WTC11 (cell line): Measurements from ENCODE around the gene CSE1L. TPM values are rescaled to one million over a fixed set of nuclear protein-coding genes. Genes with fewer than 3 reads are reported as not detected.

ENCODE experiments used
- ATAC-seq: fragments of 200-7000 bp; cut with Tn5 transposase; 2 replicates; pipeline ENCODE4 v1.10.0; 2021; ENCODE audit warnings: mild to moderate bottlenecking, moderate library complexity
- CTCF ChIA-PET: fragments of 300-600 bp; sonication (Branson Sonifier 250); formaldehyde crosslinking; loops from one replicate; lab custom pipeline; 2021; ENCODE audit warnings: antibody characterized with exemption; lab: Charles Lee
- POLR2A ChIA-PET: fragments of 350-600 bp; sonication (Branson Sonifier 250); formaldehyde crosslinking; loops from one replicate; lab custom pipeline; 2021; ENCODE audit warnings: antibody characterized with exemption; lab: Charles Lee
- DNase-seq: peaks from one replicate; pipeline ENCODE4 v3.0.0; 2021; ENCODE audit warnings: low spot score
- H3K27ac Mint-ChIP-seq: 2 replicates; pipeline ENCODE4 v1.8.0; 2021; ENCODE audit warnings: mixed read lengths
- H3K27me3 Mint-ChIP-seq: 2 replicates; pipeline ENCODE4 v1.8.0; 2021; ENCODE audit warnings: low read depth, mild to moderate bottlenecking, moderate library complexity, mixed read lengths
- H3K36me3 Mint-ChIP-seq: 2 replicates; pipeline ENCODE4 v1.8.0; 2021; ENCODE audit warnings: mixed read lengths
- H3K4me1 Mint-ChIP-seq: 2 replicates; pipeline ENCODE4 v1.8.0; 2022; ENCODE audit warnings: mixed read lengths
- H3K4me3 Mint-ChIP-seq: 2 replicates; pipeline ENCODE4 v1.8.0; 2021; ENCODE audit warnings: mild to moderate bottlenecking, moderate library complexity, mixed read lengths
- H3K9me3 Mint-ChIP-seq: 2 replicates; pipeline ENCODE4 v1.8.0; 2021; ENCODE audit warnings: mixed read lengths
- FOXP1 ChIP-seq: sonication (generic); formaldehyde crosslinking; IDR thresholded peaks from 2 replicates; pipeline ENCODE4 v1.8.0; 2022; ENCODE audit warnings: missing genetic modification reagents, mild to moderate bottlenecking, moderate library complexity, borderline replicate concordance
- MXD4 ChIP-seq: fragments of 250-450 bp; sonication (Bioruptor Pico); IDR thresholded peaks from 2 replicates; pipeline ENCODE4 v1.8.0; 2021; ENCODE audit warnings: mild to moderate bottlenecking, moderate library complexity, borderline replicate concordance
- NFATC4 ChIP-seq: fragments of 250-450 bp; sonication (Bioruptor Pico); IDR thresholded peaks from 2 replicates; pipeline ENCODE4 v1.9.0; 2021; ENCODE audit warnings: mild to moderate bottlenecking
- NR1H2 ChIP-seq: sonication (generic); formaldehyde crosslinking; IDR thresholded peaks from 2 replicates; pipeline ENCODE4 v1.9.0; 2021; ENCODE audit warnings: mild to moderate bottlenecking, moderate library complexity, missing genetic modification reagents
- TCF7 ChIP-seq: sonication (generic); formaldehyde crosslinking; IDR thresholded peaks from 2 replicates; pipeline ENCODE4 v1.8.0; 2022; ENCODE audit warnings: mild to moderate bottlenecking, low read depth, missing genetic modification reagents, moderate library complexity
- ZBTB21 ChIP-seq: sonication (generic); formaldehyde crosslinking; IDR thresholded peaks from 2 replicates; pipeline ENCODE4 v1.8.1; 2023; ENCODE audit warnings: mild to moderate bottlenecking, missing genetic modification reagents, borderline replicate concordance
- total RNA-seq: library from RNA; stranded (reverse); gene quantifications from 3 replicates; pipeline ENCODE4 v1.2.3, GENCODE V29; 2021
- TF ChIP-seq, protein P1 (sequence below): fragments of 250-450 bp; sonication (Bioruptor Pico); IDR thresholded peaks from 2 replicates; pipeline ENCODE4 v1.8.0; 2021; ENCODE audit warnings: mild to moderate bottlenecking
- TF ChIP-seq, protein P2 (sequence below): sonication (generic); formaldehyde crosslinking; IDR thresholded peaks from 2 replicates; pipeline ENCODE4 v1.8.1; 2023; ENCODE audit warnings: mild to moderate bottlenecking, moderate library complexity, missing genetic modification reagents
- TF ChIP-seq, protein P3 (sequence below): sonication (generic); formaldehyde crosslinking; IDR thresholded peaks from 2 replicates; pipeline ENCODE4 v1.8.1; 2023; ENCODE audit warnings: mild to moderate bottlenecking, missing genetic modification reagents, borderline replicate concordance
- TF ChIP-seq, protein P4 (sequence below): sonication (generic); formaldehyde crosslinking; IDR thresholded peaks from 2 replicates; pipeline ENCODE4 v1.8.1; 2022; ENCODE audit warnings: mild to moderate bottlenecking, moderate library complexity, missing genetic modification reagents
- TF ChIP-seq, protein P5 (sequence below): sonication (generic); formaldehyde crosslinking; IDR thresholded peaks from 2 replicates; pipeline ENCODE4 v1.8.0; 2022; ENCODE audit warnings: mild to moderate bottlenecking, missing genetic modification reagents
- TF ChIP-seq, protein P6 (sequence below): fragments of 200-600 bp; IDR thresholded peaks from 2 replicates; pipeline ENCODE4 v1.8.0; 2022; ENCODE audit warnings: antibody characterized with exemption
- TF ChIP-seq, protein P7 (sequence below): sonication (generic); formaldehyde crosslinking; IDR thresholded peaks from 2 replicates; pipeline ENCODE4 v1.8.1; 2023; ENCODE audit warnings: mild to moderate bottlenecking, missing genetic modification reagents, moderate library complexity
- TF ChIP-seq, protein P8 (sequence below): sonication (generic); formaldehyde crosslinking; IDR thresholded peaks from 2 replicates; pipeline ENCODE4 v1.8.1; 2023; ENCODE audit warnings: mild to moderate bottlenecking, missing genetic modification reagents, moderate library complexity
- TF ChIP-seq, protein P9 (sequence below): sonication (generic); formaldehyde crosslinking; IDR thresholded peaks from 2 replicates; pipeline ENCODE4 v1.8.0; 2022; ENCODE audit warnings: missing genetic modification reagents
- TF ChIP-seq, protein P10 (sequence below): sonication (generic); formaldehyde crosslinking; conservative IDR thresholded peaks from 2 replicates; pipeline ENCODE4 v1.8.1; 2022; ENCODE audit warnings: mild to moderate bottlenecking, missing genetic modification reagents

CSE1L gene
- total RNA-seq, 1 experiment from 2014 or later = 192 TPM

DNA sequence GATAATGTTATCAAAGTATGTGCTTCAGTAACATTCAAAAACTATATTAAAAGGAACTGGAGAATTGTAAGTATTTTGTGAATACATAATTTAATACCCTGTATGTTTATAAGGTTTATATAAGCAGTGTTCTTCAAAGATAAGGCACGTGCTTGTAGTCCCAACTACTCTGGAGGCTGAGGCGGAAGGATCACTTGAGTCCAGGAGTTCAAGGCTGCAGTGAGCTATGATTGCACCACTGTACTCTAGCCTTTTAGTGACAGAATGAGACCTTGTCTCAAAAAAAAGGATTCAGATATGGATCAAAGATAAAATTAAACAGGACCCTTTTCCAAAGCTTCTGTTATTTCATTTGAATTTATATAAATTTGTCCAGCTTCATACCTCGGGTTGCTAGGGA is 17.2 kb downstream of the CSE1L start:
- no peak overlapping the region for H3K4me3 Mint-ChIP-seq
- ChIA-PET CTCF (no interaction called here), POLR2A (no interaction called here)
- ATAC-seq (no peak), DNase-seq (no peak)
- no peaks in the 10 kb centered on the region for H3K27me3 Mint-ChIP-seq
- peaks cover 70% of the 10 kb centered on the region for H3K36me3 Mint-ChIP-seq
- H3K27ac Mint-ChIP-seq = no peak overlapping the region
- no peaks in the 10 kb centered on the region for H3K4me1 Mint-ChIP-seq
- TF ChIP-seq, protein P1, sequence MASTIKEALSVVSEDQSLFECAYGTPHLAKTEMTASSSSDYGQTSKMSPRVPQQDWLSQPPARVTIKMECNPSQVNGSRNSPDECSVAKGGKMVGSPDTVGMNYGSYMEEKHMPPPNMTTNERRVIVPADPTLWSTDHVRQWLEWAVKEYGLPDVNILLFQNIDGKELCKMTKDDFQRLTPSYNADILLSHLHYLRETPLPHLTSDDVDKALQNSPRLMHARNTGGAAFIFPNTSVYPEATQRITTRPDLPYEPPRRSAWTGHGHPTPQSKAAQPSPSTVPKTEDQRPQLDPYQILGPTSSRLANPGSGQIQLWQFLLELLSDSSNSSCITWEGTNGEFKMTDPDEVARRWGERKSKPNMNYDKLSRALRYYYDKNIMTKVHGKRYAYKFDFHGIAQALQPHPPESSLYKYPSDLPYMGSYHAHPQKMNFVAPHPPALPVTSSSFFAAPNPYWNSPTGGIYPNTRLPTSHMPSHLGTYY = no peak
- TF ChIP-seq, protein P2, sequence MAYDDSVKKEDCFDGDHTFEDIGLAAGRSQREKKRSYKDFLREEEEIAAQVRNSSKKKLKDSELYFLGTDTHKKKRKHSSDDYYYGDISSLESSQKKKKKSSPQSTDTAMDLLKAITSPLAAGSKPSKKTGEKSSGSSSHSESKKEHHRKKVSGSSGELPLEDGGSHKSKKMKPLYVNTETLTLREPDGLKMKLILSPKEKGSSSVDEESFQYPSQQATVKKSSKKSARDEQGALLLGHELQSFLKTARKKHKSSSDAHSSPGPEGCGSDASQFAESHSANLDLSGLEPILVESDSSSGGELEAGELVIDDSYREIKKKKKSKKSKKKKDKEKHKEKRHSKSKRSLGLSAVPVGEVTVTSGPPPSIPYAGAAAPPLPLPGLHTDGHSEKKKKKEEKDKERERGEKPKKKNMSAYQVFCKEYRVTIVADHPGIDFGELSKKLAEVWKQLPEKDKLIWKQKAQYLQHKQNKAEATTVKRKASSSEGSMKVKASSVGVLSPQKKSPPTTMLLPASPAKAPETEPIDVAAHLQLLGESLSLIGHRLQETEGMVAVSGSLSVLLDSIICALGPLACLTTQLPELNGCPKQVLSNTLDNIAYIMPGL = no peak
- TF ChIP-seq, protein P3, sequence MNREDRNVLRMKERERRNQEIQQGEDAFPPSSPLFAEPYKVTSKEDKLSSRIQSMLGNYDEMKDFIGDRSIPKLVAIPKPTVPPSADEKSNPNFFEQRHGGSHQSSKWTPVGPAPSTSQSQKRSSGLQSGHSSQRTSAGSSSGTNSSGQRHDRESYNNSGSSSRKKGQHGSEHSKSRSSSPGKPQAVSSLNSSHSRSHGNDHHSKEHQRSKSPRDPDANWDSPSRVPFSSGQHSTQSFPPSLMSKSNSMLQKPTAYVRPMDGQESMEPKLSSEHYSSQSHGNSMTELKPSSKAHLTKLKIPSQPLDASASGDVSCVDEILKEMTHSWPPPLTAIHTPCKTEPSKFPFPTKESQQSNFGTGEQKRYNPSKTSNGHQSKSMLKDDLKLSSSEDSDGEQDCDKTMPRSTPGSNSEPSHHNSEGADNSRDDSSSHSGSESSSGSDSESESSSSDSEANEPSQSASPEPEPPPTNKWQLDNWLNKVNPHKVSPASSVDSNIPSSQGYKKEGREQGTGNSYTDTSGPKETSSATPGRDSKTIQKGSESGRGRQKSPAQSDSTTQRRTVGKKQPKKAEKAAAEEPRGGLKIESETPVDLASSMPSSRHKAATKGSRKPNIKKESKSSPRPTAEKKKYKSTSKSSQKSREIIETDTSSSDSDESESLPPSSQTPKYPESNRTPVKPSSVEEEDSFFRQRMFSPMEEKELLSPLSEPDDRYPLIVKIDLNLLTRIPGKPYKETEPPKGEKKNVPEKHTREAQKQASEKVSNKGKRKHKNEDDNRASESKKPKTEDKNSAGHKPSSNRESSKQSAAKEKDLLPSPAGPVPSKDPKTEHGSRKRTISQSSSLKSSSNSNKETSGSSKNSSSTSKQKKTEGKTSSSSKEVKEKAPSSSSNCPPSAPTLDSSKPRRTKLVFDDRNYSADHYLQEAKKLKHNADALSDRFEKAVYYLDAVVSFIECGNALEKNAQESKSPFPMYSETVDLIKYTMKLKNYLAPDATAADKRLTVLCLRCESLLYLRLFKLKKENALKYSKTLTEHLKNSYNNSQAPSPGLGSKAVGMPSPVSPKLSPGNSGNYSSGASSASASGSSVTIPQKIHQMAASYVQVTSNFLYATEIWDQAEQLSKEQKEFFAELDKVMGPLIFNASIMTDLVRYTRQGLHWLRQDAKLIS (CRISPR knock-in tag) = no peak
- TF ChIP-seq, protein P4, sequence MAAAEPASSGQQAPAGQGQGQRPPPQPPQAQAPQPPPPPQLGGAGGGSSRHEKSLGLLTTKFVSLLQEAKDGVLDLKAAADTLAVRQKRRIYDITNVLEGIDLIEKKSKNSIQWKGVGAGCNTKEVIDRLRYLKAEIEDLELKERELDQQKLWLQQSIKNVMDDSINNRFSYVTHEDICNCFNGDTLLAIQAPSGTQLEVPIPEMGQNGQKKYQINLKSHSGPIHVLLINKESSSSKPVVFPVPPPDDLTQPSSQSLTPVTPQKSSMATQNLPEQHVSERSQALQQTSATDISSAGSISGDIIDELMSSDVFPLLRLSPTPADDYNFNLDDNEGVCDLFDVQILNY = no peak
- TF ChIP-seq TCF7 = no peak
- TF ChIP-seq NFATC4 = no peak
- TF ChIP-seq, protein P5, sequence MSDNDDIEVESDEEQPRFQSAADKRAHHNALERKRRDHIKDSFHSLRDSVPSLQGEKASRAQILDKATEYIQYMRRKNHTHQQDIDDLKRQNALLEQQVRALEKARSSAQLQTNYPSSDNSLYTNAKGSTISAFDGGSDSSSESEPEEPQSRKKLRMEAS (CRISPR knock-in tag) = no peak
- TF ChIP-seq, protein P6, sequence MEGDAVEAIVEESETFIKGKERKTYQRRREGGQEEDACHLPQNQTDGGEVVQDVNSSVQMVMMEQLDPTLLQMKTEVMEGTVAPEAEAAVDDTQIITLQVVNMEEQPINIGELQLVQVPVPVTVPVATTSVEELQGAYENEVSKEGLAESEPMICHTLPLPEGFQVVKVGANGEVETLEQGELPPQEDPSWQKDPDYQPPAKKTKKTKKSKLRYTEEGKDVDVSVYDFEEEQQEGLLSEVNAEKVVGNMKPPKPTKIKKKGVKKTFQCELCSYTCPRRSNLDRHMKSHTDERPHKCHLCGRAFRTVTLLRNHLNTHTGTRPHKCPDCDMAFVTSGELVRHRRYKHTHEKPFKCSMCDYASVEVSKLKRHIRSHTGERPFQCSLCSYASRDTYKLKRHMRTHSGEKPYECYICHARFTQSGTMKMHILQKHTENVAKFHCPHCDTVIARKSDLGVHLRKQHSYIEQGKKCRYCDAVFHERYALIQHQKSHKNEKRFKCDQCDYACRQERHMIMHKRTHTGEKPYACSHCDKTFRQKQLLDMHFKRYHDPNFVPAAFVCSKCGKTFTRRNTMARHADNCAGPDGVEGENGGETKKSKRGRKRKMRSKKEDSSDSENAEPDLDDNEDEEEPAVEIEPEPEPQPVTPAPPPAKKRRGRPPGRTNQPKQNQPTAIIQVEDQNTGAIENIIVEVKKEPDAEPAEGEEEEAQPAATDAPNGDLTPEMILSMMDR = no peak
- TF ChIP-seq, protein P7, sequence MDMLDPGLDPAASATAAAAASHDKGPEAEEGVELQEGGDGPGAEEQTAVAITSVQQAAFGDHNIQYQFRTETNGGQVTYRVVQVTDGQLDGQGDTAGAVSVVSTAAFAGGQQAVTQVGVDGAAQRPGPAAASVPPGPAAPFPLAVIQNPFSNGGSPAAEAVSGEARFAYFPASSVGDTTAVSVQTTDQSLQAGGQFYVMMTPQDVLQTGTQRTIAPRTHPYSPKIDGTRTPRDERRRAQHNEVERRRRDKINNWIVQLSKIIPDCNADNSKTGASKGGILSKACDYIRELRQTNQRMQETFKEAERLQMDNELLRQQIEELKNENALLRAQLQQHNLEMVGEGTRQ (CRISPR knock-in tag) = no peak
- TF ChIP-seq, all 79 proteins: peak for 0
- peaks cover 3% of the 10 kb centered on the region; the same call in 1 of the 2 replicates for H3K9me3 Mint-ChIP-seq

DNA sequence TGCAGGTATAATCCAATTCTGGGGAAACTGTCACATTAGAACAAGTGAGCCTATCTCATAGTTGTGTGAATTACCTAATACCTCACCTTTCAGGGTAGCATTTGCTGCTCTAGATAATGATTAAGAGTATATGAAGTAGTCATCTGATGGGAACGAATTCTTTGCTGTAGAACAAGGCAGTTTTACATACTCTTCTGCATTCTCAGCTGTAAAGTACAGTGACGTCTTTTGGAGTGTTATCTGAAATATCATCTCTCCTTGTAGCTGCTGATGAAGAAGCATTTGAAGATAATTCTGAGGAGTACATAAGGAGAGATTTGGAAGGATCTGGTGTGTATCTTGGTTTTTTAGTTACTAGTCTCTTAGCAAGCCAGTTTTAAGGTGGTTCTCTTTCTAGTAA is 28.4 kb downstream of the CSE1L start:
- H3K27ac Mint-ChIP-seq = no peak overlapping the region
- H3K9me3 Mint-ChIP-seq = no peaks in the 10 kb centered on the region
- H3K4me3 Mint-ChIP-seq = no peak overlapping the region
- no peaks in the 10 kb centered on the region for H3K4me1 Mint-ChIP-seq
- ChIA-PET POLR2A (no interaction called here), CTCF (no interaction called here)
- ATAC-seq (no peak), DNase-seq (no peak)
- no peaks in the 10 kb centered on the region for H3K27me3 Mint-ChIP-seq
- H3K36me3 Mint-ChIP-seq = peaks cover 83% of the 10 kb centered on the region
- no peak for TF ChIP-seq NR1H2 (CRISPR knock-in tag)
- TF ChIP-seq FOXP1 = no peak
- no peak for TF ChIP-seq ZBTB21 (CRISPR knock-in tag)
- TF ChIP-seq, protein P8, sequence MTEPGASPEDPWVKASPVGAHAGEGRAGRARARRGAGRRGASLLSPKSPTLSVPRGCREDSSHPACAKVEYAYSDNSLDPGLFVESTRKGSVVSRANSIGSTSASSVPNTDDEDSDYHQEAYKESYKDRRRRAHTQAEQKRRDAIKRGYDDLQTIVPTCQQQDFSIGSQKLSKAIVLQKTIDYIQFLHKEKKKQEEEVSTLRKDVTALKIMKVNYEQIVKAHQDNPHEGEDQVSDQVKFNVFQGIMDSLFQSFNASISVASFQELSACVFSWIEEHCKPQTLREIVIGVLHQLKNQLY (CRISPR knock-in tag) = no peak
- TF ChIP-seq, protein P1 = no peak
- TF ChIP-seq, protein P5 (CRISPR knock-in tag) = no peak
- TF ChIP-seq TCF7 = no peak
- TF ChIP-seq, protein P9, sequence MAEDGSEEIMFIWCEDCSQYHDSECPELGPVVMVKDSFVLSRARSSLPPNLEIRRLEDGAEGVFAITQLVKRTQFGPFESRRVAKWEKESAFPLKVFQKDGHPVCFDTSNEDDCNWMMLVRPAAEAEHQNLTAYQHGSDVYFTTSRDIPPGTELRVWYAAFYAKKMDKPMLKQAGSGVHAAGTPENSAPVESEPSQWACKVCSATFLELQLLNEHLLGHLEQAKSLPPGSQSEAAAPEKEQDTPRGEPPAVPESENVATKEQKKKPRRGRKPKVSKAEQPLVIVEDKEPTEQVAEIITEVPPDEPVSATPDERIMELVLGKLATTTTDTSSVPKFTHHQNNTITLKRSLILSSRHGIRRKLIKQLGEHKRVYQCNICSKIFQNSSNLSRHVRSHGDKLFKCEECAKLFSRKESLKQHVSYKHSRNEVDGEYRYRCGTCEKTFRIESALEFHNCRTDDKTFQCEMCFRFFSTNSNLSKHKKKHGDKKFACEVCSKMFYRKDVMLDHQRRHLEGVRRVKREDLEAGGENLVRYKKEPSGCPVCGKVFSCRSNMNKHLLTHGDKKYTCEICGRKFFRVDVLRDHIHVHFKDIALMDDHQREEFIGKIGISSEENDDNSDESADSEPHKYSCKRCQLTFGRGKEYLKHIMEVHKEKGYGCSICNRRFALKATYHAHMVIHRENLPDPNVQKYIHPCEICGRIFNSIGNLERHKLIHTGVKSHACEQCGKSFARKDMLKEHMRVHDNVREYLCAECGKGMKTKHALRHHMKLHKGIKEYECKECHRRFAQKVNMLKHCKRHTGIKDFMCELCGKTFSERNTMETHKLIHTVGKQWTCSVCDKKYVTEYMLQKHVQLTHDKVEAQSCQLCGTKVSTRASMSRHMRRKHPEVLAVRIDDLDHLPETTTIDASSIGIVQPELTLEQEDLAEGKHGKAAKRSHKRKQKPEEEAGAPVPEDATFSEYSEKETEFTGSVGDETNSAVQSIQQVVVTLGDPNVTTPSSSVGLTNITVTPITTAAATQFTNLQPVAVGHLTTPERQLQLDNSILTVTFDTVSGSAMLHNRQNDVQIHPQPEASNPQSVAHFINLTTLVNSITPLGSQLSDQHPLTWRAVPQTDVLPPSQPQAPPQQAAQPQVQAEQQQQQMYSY = no peak
- no peak for TF ChIP-seq MXD4 (CRISPR knock-in tag)
- TF ChIP-seq, protein P10, sequence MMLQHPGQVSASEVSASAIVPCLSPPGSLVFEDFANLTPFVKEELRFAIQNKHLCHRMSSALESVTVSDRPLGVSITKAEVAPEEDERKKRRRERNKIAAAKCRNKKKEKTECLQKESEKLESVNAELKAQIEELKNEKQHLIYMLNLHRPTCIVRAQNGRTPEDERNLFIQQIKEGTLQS = no peak
